Measurements from ENCODE around the gene TAF1B.
A peak's percentile ranks its signal among the peaks of the same experiment; 100 is the strongest.

Gene TAF1B

DNA sequence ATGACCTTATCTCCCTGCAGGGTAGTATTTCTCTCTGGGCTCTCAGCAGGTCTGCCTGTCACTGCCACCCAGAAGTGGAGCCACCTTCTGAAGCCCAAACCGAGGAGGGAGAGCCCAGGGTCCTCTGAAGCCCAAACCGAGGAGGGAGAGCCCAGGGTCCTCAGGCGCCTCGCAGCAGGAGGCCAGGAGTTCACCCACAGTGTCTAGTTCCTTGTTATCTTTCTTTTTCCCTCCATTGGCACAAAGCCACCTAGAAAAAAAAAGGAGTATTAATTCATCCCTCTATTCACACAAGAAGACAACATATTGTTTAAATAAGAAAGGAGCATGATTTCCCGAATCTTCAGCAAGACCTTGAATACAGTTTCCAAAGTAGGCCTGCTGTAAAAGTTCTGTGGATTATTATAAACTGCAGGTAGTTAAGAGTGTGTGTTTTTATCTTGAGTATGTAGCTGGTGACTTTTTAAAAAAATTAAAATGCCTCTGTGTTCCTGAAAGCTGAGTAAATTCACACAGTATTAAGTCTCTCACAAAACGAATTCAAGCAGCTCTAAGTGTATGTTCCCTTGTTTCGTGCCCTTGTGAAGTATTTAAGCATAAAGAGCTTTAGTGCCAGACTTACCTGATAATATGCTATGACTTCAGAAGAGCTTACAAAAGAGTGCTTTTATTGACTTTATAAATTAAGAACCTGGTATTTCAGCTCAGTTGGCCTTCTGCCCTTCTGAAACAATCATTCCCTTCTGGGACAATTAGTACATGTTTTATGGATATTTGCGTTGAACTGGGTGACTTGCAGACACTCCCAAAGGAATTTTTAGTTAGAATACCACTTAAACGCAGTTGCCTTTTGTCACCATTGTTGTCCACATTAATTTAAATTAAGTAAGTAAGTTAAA is 96.6 kb downstream of the TAF1B start:
- DNase-seq (ENCODE audit: low read depth in 2 of 2), result no peak

DNA sequence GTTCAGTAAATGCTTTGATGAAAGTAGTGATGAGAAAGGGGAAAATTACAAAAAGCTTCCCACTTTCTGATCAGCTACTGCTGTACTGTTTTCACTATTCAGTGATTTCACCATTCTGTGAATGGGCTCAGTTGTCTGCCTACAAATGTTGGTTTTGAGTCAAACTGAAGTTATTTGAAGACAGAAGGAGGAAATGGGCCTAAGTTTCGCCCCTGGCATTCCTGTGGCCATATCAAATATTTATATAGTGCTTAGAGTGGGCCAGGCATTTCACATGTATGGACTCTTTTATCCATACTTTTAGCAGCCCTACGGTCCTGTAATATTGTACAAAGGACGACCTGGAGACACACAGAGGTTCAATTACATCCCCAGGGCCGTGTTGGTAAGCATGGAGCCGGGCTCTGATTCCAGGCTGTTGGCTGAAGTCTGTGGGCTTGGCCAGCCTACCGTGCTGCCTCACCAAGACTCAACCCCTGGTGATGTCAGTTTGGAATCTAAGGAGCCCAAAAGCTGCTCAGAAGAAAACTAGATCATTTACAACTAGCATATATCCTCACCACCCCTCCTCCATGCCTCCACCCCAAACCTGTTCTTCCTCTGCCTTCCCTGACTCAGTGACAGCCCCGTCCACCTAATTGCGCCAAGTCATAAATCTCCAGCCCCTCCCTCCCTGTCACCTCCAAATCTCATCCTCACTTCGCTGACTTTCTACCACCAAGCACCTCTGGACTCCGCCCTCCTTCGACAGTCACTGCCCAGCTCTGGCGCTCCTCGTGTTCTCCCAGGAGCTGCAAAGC is 98.1 kb downstream of the TAF1B start:
- DNase-seq (ENCODE audit: low read depth in 2 of 2), result no peak

DNA sequence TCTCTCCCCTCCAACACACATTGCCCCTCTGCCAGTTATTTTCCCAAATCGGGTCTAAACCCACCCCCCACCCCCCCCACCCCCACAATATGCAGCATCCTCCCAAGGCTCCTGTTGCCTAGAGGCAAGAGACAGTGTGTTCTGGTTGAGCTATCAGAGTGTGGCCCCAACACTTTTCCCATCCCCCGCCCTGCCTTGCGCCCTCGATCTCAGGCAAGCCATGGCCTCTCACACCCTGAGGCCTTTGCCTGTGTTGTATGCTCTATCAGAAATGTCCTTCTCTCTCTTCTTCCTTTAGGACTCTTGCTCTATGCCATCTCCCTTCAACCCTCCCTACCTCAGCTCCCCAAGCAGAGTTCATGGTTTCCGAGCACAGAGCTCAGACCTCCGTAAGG is 98.7 kb downstream of the TAF1B start:
- no peak for DNase-seq (ENCODE audit: low read depth in 2 of 2)

DNA sequence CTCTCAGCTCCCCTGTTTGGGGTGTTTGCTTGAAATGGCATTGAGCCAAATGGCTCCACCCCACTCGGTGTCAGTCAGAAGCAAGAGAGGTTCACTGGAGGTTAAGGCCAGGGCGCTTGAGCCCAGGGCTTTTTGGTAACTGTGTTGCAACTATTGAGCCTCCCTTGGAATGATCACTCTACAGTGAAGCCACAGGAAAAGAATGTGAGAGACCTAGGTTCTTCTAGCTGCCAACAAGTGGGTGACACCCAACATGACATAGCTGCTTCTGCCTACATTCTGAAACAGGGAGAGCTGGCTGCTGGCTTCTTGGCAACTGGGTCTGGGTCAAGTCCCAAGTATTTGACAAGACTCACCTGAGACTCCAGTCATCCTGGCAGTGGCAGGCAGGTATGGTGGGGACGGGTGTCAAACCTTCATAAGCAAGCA is 101.1 kb downstream of the TAF1B start:
- DNase-seq (ENCODE audit: low read depth in 2 of 2), result no peak

DNA sequence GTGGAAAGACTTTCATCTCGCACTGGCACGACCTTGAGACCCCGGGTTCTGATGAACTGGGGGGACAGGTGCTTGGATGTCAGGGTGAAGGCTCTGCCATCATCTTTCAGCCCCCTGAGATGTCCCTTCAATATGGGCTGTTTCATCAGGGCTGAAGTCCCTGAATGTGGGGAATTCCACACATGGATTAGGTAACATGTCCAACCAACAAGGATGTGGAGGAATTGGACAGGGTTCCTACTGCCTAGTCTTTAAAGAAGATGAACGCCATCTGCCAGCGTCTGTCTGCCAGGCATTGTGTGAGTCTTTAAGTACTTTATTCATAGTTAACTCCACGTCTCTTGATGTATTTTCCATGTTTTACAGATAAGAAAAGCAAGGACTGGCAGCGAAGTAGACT is 102.3 kb downstream of the TAF1B start:
- no peak for DNase-seq (ENCODE audit: low read depth in 2 of 2)

DNA sequence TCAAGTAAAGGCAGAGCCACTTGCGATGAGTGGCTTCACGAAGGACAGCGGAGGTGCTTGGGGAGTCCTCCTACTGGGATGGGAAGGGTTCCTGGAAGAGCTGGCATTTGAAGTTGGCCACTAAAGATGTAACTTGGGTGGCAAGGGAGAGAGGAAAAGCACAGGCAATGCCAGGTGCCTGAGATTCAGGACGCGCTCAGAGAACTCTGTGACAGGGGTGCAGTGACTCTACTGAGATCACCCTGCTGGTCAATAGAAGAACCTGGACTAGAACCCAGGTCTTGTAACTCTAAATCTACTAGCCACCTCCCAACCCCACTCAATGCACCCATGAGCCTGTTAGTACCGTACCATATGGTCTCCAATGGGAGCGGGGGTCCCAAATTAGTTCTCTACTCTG is 102.8 kb downstream of the TAF1B start:
- DNase-seq (ENCODE audit: low read depth in 2 of 2), result no peak

DNA sequence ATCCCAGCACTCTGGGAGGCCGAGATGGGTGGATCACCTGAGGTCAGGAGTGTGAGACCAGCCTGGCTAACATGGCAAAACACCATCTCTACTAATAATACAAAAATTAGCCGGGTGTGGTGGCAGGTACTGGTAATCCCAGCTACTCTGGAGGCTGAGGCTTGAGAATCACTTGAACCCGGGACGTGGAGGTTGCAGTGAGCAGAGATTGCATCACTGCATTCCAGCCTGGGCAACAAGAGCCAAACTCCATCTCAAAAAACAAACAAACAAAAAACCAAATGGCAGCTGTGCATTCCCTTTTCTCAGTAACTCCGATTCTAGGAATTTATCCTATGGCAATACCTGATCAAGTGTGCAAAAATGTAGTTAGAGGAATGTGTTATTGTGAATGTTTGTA is 103.5 kb downstream of the TAF1B start:
- no peak for DNase-seq (ENCODE audit: low read depth in 2 of 2)

DNA sequence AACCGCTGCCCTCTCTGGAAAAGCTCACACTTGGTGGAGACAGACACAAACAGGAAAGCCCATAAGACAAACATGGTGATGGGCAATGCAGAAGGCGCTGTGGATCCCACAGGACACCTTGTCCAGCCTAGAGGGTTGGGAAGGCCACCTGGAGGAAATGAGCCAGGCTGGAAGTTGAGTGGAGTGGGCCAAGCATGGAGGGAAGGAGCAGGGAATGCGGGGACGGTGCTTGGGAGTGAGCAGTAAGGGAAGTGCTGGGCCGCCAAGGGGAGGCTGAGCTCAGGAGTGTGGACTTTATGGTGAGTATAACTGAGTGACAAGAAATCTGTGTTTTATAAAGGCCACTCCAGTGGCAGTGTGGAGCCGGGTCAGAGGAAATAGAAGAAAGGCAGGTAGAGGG is 105.4 kb downstream of the TAF1B start:
- no peak for DNase-seq (ENCODE audit: low read depth in 2 of 2)

DNA sequence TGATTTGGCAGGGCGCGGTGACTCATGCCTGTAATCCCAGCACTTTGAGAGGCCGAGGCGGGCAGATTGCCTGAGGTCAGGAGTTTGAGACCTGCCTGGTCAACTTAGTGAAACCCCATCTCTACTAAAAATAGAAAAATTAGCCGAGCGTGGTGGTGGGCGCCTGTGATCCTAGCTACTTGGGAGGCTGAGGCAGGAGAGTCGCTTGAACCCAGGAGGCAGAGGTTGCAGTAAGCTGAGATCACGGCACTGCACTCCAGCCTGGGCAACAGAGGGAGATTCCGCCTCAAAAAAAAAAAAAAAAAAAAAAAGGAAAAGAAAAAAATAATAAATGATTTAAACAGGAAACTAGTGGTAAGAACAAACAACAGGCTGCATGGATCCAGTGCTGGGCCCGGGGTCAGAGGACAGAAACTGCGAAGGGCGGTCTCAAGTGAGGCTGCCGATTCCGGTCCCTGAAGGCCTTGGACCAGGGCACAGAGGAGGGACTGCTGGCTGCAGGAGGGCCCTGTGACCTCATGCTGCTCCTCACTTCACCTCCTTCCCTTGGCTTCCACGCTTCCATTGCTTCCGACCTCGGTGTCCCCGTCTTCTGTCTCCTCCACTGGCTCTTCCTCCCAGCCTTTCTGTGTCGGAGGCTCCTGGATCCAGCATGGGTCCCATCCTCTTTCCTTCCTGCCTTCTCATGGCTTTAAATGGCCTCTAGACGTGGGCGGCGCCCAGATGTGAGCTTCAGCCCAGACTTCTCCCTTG is 106.1 kb downstream of the TAF1B start:
- DNase-seq (ENCODE audit: low read depth in 2 of 2), result no peak

DNA sequence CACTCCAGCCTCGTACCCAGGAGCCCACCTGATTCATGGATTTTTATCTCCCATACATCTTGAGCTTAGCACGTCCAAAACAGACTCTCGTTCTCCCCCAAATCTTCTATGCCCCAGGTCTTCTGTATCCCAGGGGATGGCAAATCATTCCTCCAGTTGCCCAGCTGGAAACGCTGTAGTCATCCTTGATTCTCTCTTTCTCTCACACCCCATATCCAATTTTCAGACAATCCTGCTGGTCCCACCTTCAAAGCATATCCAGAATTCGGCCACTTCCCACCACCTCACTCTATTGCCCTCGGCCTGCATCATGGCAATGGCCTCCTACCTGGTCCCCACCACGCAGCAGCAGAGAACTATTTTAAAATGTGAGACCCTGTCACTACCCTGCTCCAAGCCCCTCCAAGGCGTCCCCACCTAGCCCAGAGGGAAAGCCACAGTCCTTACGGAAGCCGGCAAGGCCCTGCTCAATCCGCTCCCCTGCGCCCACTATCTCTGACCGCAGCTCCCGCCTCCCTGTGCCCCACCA is 106.8 kb downstream of the TAF1B start:
- no peak for DNase-seq (ENCODE audit: low read depth in 2 of 2)

DNA sequence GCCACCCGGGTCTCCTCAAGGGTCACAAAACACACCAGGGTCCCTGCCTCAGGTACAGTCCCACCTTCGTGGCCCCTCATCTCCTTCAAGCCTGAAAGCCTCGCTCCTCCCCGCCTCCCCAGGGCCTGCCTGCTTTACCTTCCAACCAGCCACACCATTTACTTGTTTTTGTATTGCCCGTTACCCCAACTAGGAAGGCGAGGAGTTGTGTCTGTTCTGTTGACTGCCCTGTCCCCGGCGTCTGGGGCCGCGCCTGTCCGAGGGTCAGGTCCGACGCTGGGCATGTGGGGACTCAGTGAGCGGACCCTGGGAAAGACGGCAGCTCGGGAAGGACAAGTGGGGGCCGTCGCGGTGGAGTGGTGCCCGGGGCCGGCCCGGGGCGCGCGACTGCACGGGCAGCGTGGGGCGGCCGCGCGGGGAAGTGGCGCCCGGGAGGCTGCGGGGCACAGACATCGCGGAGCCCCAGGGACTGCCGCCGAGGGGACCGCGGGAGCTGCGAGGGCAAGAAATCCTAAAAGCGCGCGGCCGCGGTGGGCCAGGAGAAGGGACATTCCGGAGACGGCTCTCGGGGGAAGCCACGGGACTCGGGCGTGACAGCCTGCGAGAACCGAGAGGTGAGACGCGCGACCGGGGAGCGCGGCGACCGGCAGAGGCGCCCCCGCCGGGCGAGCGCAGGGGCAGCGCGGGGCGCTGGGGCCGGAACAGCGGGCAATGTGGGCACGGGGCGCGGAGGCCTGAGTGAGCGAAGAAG is 107.4 kb downstream of the TAF1B start:
- DNase-seq (ENCODE audit: low read depth in 2 of 2), result peak in 1 of 2 donors; percentile 9

DNA sequence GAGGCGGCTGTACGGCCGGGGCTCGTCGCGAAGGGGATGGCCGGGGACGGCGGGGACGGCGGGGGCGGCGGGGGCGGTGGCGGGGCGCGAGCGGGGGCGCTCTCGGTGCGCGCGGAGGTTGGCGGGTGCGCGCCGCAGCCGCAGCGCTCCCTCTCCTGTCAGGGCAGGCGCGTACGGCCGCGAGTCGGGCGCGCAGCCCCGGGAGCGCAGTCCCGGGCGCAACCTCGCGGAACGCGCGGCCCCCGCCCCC is 107.9 kb downstream of the TAF1B start:
- no peak for DNase-seq (ENCODE audit: low read depth in 2 of 2)

DNA sequence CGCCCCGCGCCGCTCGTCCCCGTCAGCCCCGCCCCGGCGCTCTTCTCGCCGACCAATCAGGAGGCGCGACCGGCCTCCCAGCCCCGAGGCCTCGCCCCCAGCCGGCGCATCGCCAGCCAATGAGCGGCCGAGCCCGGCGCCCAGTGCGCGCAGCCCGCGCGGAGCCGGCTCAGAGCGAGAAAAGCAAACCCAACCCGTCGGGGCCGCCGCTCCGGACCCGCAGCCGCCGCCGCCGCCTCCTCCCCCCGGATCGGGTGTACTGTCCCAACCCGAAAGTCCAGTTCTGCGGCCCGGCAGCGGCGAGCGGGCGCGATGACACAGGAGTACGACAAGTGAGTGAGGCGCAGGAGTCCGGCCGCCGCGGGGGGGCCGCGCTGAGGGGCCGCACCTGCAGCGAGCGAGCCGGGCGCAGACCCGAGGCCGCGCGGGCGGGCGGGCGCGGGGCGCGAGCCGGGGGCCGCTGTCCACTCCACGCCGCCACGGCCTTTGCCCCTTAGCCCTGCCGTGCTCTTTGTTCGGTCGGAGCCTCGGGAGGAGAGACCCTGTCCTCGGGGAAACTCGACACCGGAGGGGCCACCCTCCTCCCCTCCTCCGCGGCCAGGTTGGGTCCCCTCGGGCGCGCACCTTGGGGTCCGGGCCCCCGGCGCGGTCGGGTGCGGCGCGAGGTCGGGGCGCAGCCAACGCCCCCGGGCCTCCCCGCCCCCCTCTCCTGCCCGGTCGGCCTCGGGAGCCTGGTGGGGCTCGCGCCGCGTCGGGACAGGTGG is 108.4 kb downstream of the TAF1B start, which contains the start of gene GRHL1:
Gene GRHL1 (plus strand): TSS at position 172 of the 764 bp plus-strand sequence. CDS start 141 bp downstream, at position 313.
- peak; percentile 78 to 82 for DNase-seq (ENCODE audit: low read depth in 2 of 2)

DNA sequence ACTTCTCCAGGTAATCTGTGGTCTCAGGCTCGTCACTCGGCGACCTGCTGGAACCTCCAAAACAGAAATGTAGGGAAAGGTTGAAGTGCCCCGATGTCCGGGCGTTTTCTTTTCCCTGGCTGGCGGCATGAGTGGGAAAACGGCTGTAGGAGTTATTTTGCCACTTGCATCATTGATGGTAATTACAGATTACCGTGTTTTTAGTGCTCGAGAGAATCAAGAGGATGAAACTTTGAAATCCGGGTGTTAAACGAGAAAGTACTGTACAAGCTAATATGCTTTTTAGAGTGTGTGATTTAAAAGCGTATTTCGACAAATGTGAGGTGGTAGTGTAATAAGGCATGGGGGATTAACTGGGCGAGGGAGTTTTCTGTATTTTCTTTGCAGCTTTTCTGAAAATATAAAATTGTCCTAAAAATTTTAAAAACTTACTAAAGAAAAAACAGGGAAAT is 109.0 kb downstream of the TAF1B start:
- DNase-seq (ENCODE audit: low read depth in 2 of 2), result no peak

DNA sequence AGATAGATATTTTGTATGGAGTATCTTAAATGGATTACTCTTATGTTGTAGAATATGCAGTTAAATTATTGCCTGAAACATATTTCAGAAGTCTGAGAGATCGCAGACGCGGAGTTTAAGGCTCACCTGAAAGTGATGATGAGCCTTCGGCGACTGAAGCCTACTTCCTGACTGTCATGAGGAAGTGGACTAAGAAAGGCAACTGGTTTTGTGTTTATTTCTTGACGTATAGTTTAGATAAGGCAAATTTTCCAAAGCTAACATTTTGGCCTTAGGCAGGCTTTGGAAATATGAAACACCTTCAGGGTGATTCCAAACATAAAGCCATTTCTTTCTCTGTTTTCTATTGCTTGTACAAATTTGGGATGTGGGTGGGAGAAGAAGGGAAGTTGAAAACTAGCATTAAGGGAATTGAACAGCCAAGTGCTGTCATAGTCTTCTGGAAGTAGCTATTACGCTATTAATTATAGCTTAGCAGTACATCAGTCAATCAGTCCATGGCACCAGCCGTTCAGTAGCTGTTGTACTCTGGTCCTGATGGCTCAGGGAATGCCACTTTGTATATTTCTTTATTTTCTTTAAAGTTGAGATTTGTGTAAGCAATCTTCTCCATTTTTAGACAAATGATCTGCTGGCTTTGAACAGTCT is 109.7 kb downstream of the TAF1B start:
- DNase-seq (ENCODE audit: low read depth in 2 of 2), result no peak

DNA sequence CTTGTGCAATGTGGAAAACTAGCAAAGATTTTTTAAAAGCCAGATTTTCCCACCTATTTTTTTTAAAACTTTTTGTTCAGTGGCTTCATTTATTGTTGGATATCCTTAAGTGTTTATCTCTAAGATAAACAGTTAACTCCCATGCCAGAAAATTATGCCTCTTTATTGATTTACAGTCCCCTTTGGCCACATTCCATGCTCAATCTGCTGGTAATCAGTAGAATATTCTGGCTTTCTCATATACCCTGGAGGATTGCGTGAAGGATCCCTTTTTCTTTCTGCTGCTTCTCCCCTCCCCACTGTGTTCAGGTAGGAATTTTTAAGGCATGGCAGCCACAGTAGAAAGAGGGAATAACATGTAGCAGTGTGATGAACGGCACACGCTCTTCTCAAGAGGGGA is 110.9 kb downstream of the TAF1B start:
- DNase-seq (ENCODE audit: low read depth in 2 of 2), result no peak

DNA sequence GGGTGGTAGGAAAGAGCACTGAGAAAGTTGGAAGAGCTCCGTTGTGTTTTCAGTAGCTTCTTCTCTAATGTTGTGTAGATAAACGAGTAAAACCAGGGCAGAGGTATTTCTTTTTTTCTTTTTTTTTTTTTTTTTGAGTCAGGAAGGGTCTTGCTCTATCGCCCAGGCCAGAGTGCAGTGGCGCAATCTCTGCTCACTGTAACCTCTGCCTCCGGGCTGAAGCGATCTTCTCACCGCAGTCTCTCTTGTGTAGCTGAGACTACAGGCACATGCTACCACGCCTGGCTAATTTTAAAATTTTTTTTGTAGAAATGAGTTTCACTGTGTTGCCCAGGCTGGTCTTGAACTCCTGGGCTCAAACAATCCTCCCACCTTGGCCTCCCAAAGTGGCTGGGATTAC is 114.8 kb downstream of the TAF1B start:
- DNase-seq (ENCODE audit: low read depth in 2 of 2), result no peak

DNA sequence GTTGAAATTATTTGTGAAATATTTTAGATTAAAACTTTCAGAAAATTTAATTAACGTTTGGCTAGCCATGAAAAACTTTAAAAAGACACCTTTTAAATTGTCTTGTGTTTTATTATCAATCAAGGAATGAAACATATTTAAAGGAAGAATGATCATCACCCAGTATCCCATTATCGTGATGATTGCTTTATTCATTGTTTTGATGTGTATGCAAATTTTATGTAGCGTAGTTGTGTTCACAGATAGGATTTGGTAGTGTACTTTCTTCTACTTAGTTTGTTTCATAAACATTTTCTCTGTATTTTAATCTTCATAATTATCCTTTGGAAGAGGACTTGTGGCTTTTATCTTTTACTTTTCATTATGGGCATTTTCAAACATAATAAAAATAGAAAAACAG is 116.0 kb downstream of the TAF1B start:
- DNase-seq (ENCODE audit: low read depth in 2 of 2), result no peak

DNA sequence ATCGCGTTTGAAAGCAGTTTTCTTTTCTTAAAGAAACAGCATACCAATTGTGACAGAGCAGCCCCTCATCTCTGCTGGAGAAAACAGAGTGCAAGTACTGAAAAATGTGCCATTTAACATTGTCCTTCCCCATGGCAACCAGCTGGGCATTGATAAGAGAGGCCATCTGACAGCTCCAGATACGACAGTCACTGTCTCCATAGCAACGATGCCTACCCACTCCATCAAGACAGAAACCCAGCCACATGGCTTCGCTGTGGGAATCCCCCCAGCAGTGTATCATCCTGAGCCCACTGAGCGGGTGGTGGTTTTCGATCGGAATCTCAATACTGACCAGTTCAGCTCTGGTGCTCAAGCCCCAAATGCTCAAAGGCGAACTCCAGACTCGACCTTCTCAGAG is 117.7 kb downstream of the TAF1B start:
- no peak for DNase-seq (ENCODE audit: low read depth in 2 of 2)

DNA sequence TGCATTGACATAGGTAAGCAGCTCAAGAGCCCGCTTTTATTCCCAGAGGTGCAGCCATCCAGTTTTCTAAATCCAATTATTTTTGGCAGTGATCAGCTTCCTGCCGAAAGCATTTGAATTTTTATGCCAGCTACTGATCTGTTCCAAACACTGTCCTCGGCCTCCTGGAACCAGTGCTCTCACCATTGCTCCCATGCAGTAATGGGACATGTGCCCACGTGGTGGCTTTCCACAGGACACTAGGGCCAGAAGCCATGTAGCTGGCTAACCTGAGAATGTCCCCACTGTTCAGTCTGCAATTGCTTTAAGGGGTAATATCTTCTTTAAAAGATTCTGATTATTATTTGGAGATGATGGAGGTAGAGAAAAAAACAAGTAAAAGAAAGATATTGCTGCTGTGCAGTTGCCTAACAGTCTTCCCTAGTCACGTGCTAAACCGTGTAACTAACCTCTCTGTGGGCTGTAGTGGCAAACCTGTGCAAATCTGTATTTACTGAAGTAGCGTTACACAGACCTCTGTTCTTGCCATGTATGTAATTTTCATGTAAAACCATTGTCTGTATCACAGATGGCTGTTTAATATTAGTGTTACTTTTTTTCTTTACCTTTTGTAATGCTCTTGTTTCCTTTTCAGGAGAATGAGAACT is 121.2 kb downstream of the TAF1B start:
- no peak for DNase-seq (ENCODE audit: low read depth in 2 of 2)
